A549 (cell line): ENCODE measurements around the gene KRTAP5-7. TPM values are rescaled to one million over a fixed set of nuclear protein-coding genes. Genes with fewer than 3 reads are reported as not detected.

Source experiments
- ATAC-seq, 2 experiments: fragments of 200-7000 bp in 1 of 2; fragments of >200 bp in 1 of 2; cut with Nextera tagmentation in 1 of 2; cut with Tn5 transposase in 1 of 2; 3 replicates each; pipeline versions ENCODE4 v1.8.0 to v1.9.1; 2018 to 2020; ENCODE audit warnings: mild to moderate bottlenecking in 1 of 2, moderate library complexity in 1 of 2
- CTCF ChIA-PET: fragments of 300-600 bp; sonication (Branson Sonifier 250); formaldehyde crosslinking; extraction: SDS; loops from one replicate; lab custom pipeline; 2021; ENCODE audit warnings: antibody characterized with exemption, inconsistent platforms; lab: Yijun Ruan, JAX
- POLR2A ChIA-PET: fragments of 350-600 bp; formaldehyde crosslinking; extraction: SDS; loops from one replicate; lab custom pipeline; 2021; ENCODE audit warnings: antibody characterized with exemption, inconsistent platforms; lab: Yijun Ruan, JAX
- DNase-seq, 2 experiments: peaks; one replicate each; pipeline versions ENCODE4 v3.0.0 to v3.0.0-alpha.2; 2011 to 2016; ENCODE audit warnings: low read depth in 1 of 2, low spot score in 1 of 2
- FAIRE-seq: peaks from 2 replicates; lab custom pipeline; 2011; peaks lifted over from hg19 to GRCh38; lab: Jason Lieb, UNC
- H3K27ac ChIP-seq, 2 experiments: fragments of >200 bp; sonication (Bioruptor Twin); formaldehyde crosslinking; 3 replicates each; pipeline ENCODE4 v1.5.1; 2016 to 2017
- H3K4me1 ChIP-seq: fragments of >200 bp; sonication (Bioruptor Twin); formaldehyde crosslinking; 3 replicates; pipeline ENCODE4 v1.6.1; 2016
- H3K4me2 ChIP-seq: fragments of >200 bp; sonication (Bioruptor Twin); formaldehyde crosslinking; 3 replicates; pipeline ENCODE4 v1.6.1; 2016
- H3K4me3 ChIP-seq: fragments of >200 bp; sonication (Bioruptor Twin); formaldehyde crosslinking; 3 replicates; pipeline ENCODE4 v1.5.1; 2016
- H3K9me3 ChIP-seq: fragments of >200 bp; sonication (Bioruptor Twin); formaldehyde crosslinking; 3 replicates; pipeline ENCODE4 v1.6.1; 2016
- CBX2 ChIP-seq: fragments of 200-600 bp; sonication (generic); IDR thresholded peaks from 2 replicates; pipeline ENCODE4 v1.6.1; 2016; ENCODE audit warnings: low read depth, mild to moderate bottlenecking, borderline replicate concordance
- CTCF ChIP-seq: fragments of >200 bp; sonication (Bioruptor Twin); formaldehyde crosslinking; IDR thresholded peaks from 3 replicates; pipeline ENCODE4 v1.5.1; 2016
- E2F6 ChIP-seq: IDR thresholded peaks from 2 replicates; pipeline ENCODE4 v1.6.1; 2012; ENCODE audit warnings: low read depth, borderline replicate concordance
- EHMT2 ChIP-seq: fragments of 200-600 bp; sonication (generic); IDR thresholded peaks from 2 replicates; pipeline ENCODE4 v1.6.1; 2016; ENCODE audit warnings: antibody characterized with exemption, low read depth, mild to moderate bottlenecking, moderate library complexity
- ELK1 ChIP-seq: fragments of 150-350 bp; IDR thresholded peaks from 2 replicates; pipeline ENCODE4 v1.6.1; 2014; ENCODE audit warnings: low read depth, mild to moderate bottlenecking, low read length
- EP300 ChIP-seq, 2 experiments: fragments of >200 bp; sonication (Bioruptor Twin); formaldehyde crosslinking; IDR thresholded peaks; 2 replicates in 1 of 2; 3 replicates in 1 of 2; pipeline ENCODE4 v1.6.1; 2016 to 2017
- ESRRA ChIP-seq: fragments of 150-350 bp; IDR thresholded peaks from 2 replicates; pipeline ENCODE4 v1.6.1; 2014; ENCODE audit warnings: mild to moderate bottlenecking, low read length, borderline replicate concordance
- GATA3 ChIP-seq: IDR thresholded peaks from 2 replicates; pipeline ENCODE4 v1.6.1; 2012; ENCODE audit warnings: borderline replicate concordance
- HDAC2 ChIP-seq: fragments of 200-600 bp; sonication (generic); IDR thresholded peaks from 2 replicates; pipeline ENCODE4 v1.6.1; 2016
- HEYL ChIP-seq: fragments of 250-450 bp; sonication (Bioruptor Pico); IDR thresholded peaks from 2 replicates; pipeline ENCODE4 v1.8.0; 2021; ENCODE audit warnings: mild to moderate bottlenecking, moderate library complexity
- HMGXB4 ChIP-seq: fragments of 250-450 bp; sonication (Bioruptor Pico); IDR thresholded peaks from 2 replicates; pipeline ENCODE4 v1.5.0; 2021; ENCODE audit warnings: mild to moderate bottlenecking, moderate library complexity, borderline replicate concordance
- HOXB13 ChIP-seq: fragments of 250-450 bp; sonication (Bioruptor Pico); IDR thresholded peaks from 2 replicates; pipeline ENCODE4 v1.5.0; 2020; ENCODE audit warnings: low read depth, mild to moderate bottlenecking, moderate library complexity
- JUN ChIP-seq, 2 experiments: fragments of >200 bp; sonication (Bioruptor Twin); formaldehyde crosslinking; IDR thresholded peaks; 2 replicates in 1 of 2; 3 replicates in 1 of 2; pipeline ENCODE4 v1.6.1; 2016 to 2017
- MAZ ChIP-seq: fragments of 150-350 bp; IDR thresholded peaks from 2 replicates; pipeline ENCODE4 v1.6.1; 2014; ENCODE audit warnings: antibody characterized with exemption, low read depth, low read length, borderline replicate concordance
- POLR2AphosphoS2 ChIP-seq: conservative IDR thresholded peaks from 2 replicates; pipeline ENCODE4 v1.6.1; 2012; ENCODE audit warnings: low read length, improper control_type of control experiment, inconsistent platforms
- RAD21 ChIP-seq, 2 experiments: fragments of >200 bp in 1 of 2; sonication (Bioruptor Twin) in 1 of 2; formaldehyde crosslinking in 1 of 2; IDR thresholded peaks in 1 of 2; conservative IDR thresholded peaks in 1 of 2; 2 replicates in 1 of 2; 3 replicates in 1 of 2; pipeline ENCODE4 v1.6.1; 2012 to 2018; ENCODE audit warnings: inconsistent platforms in 1 of 2
- RARB ChIP-seq: fragments of 250-450 bp; sonication (Bioruptor Pico); IDR thresholded peaks from 2 replicates; pipeline ENCODE4 v1.8.0; 2021; ENCODE audit warnings: mild to moderate bottlenecking, moderate library complexity
- RCOR1 ChIP-seq: fragments of 150-350 bp; IDR thresholded peaks from 2 replicates; pipeline ENCODE4 v1.6.1; 2014; ENCODE audit warnings: antibody characterized with exemption, low read length, low read depth
- REST ChIP-seq: fragments of 200-600 bp; sonication (generic); IDR thresholded peaks from 2 replicates; pipeline ENCODE4 v1.6.1; 2016; ENCODE audit warnings: antibody characterized with exemption, mild to moderate bottlenecking, moderate library complexity
- RFX5 ChIP-seq: fragments of 450-650 bp; IDR thresholded peaks from 2 replicates; pipeline ENCODE4 v1.7.1; 2014; ENCODE audit warnings: antibody characterized with exemption, mild to moderate bottlenecking, moderate library complexity
- TFCP2L1 ChIP-seq: fragments of 250-450 bp; sonication (Bioruptor Pico); IDR thresholded peaks from 2 replicates; pipeline ENCODE4 v1.5.0; 2021; ENCODE audit warnings: mild to moderate bottlenecking
- TP53 ChIP-seq: fragments of 250-450 bp; sonication (Bioruptor Pico); IDR thresholded peaks from 2 replicates; pipeline ENCODE4 v1.5.0; 2021; ENCODE audit warnings: mild to moderate bottlenecking, moderate library complexity
- USF2 ChIP-seq: fragments of 450-650 bp; IDR thresholded peaks from 2 replicates; pipeline ENCODE4 v1.6.1; 2014; ENCODE audit warnings: antibody characterized with exemption
- ZC3H11A ChIP-seq: fragments of 450-650 bp; IDR thresholded peaks from 2 replicates; pipeline ENCODE4 v1.6.1; 2014; ENCODE audit warnings: antibody characterized with exemption, mild to moderate bottlenecking
- ZFP36 ChIP-seq: fragments of 450-650 bp; IDR thresholded peaks from 2 replicates; pipeline ENCODE4 v1.6.1; 2014; ENCODE audit warnings: borderline replicate concordance; ENCODE audit not compliant: partially characterized antibody
- ZNF302 ChIP-seq: fragments of 250-450 bp; sonication (Bioruptor Pico); IDR thresholded peaks from 2 replicates; pipeline ENCODE4 v1.9.0; 2021; ENCODE audit warnings: inconsistent platforms, mild to moderate bottlenecking, moderate library complexity
- WGBS: methylation state at CpG from one replicate; pipeline ENCODE4 v1.1.6; 2017; ENCODE audit errors: missing lambda C conversion rate; 5-methylcytosine and 5-hydroxymethylcytosine counted together
- polyA plus RNA-seq, 4 experiments: library from polyadenylated mRNA; depleted of rRNA in 3 of 4; stranded (reverse); fragments of >200 nt; fragmentation: RNase III in 1 of 4; extraction: RNeasy Plus Mini Kit Qiagen cat#74134 plus additional on column Dnase treatment in 1 of 4; gene quantifications; 2 replicates in 3 of 4; 3 replicates in 1 of 4; pipeline ENCODE4 v1.2.3, GENCODE V29; 2011 to 2017

KRTAP5-7 gene
- polyA plus RNA-seq, 2 of the 4 experiments (the other 2 are of a cell fraction), result not detected

- 89% methylated on average over 10 of the region's 10 CpGs for WGBS
- no peak overlapping the region for H3K4me2 ChIP-seq
- ChIA-PET POLR2A (no interaction called here), CTCF (interaction anchor here (0.8 kb wide), 1 partner anchor 17 kb away, joined by 3 read pairs; no protein-coding TSS in a partner anchor)
- H3K4me3 ChIP-seq, result no peak overlapping the region
- ATAC-seq (no peak), FAIRE-seq (no peak), DNase-seq (no peak)
- H3K9me3 ChIP-seq, result no peaks in the 10 kb centered on the region
- peaks cover 11% of the 10 kb centered on the region for H3K4me1 ChIP-seq
- no peak overlapping the region for H3K27ac ChIP-seq
- TF ChIP-seq CTCF, result no peak
- no peak for TF ChIP-seq HDAC2
- no peak for TF ChIP-seq ESRRA
- no peak for TF ChIP-seq EHMT2
- no peak for TF ChIP-seq ELK1
- TF ChIP-seq RFX5, result no peak
- no peak for TF ChIP-seq GATA3
- TF ChIP-seq TFCP2L1 (CRISPR knock-in tag), result no peak
Observed at GRCh38 chr11:71502026-71502425, 25.0 kb upstream of the KRTAP5-7 start.

- TF ChIP-seq ZFP36 (no peak), E2F6 (no peak), MAZ (no peak), POLR2AphosphoS2 (no peak), ZC3H11A (no peak), RCOR1 (no peak), EP300 (IDR thresholded peaks at IDR 0.05) (no peak), CBX2 (no peak), USF2 (no peak), REST (no peak), RAD21 (conservative IDR thresholded peaks at IDR 0.05 in 1 of 2, IDR thresholded peaks at IDR 0.05 in 1 of 2) (no peak), HEYL (CRISPR knock-in tag) (no peak), TP53 (no peak), RARB (CRISPR knock-in tag) (no peak), HMGXB4 (no peak), JUN (IDR thresholded peaks at IDR 0.05) (no peak), ZNF302 (CRISPR knock-in tag) (no peak), HOXB13 (CRISPR knock-in tag) (no peak), GATA3 (no peak)
- FAIRE-seq, result no peak
- Histone ChIP-seq H3K27ac (no peak overlapping the region), H3K4me2 (no peak overlapping the region), H3K4me3 (no peak overlapping the region), H3K4me1 (peaks cover 11% of the 10 kb centered on the region), H3K9me3 (no peaks in the 10 kb centered on the region)
- DNase-seq, result no peak
- ChIA-PET CTCF (no interaction called here), POLR2A (no interaction called here)
- WGBS, result 98% methylated on average over 12 of the region's 15 CpGs
- no peak for ATAC-seq
Observed at GRCh38 chr11:71502871-71503435, 24.1 kb upstream of the KRTAP5-7 start.
